ENCODE measurements around the gene SURF2.

DNA sequence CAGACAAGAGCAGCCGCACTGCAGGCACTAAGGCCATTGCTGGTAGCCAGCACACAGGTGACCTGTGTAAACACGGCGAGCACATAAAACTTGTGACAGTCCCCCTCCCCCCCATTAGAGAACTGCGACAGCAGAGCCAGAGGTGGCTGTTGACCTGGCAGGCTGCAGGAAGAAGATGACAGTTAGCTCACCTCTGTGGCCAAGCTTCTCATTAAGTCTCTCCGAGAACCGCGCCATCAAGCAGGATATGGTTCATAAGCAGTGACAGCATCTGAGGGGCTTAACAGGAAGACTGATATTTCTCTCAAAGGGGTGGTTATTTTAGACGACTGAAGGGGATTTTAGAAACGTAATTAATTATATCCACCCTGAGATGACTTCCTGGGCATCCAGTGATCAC lies 14.3 kb downstream of the SURF2 start:
- TF ChIP-seq POLR2AphosphoS5 (IDR thresholded peaks at IDR 0.05) = no peak
- no peak for TF ChIP-seq POLR2A (IDR thresholded peaks at IDR 0.05)
- TF ChIP-seq, protein P1, sequence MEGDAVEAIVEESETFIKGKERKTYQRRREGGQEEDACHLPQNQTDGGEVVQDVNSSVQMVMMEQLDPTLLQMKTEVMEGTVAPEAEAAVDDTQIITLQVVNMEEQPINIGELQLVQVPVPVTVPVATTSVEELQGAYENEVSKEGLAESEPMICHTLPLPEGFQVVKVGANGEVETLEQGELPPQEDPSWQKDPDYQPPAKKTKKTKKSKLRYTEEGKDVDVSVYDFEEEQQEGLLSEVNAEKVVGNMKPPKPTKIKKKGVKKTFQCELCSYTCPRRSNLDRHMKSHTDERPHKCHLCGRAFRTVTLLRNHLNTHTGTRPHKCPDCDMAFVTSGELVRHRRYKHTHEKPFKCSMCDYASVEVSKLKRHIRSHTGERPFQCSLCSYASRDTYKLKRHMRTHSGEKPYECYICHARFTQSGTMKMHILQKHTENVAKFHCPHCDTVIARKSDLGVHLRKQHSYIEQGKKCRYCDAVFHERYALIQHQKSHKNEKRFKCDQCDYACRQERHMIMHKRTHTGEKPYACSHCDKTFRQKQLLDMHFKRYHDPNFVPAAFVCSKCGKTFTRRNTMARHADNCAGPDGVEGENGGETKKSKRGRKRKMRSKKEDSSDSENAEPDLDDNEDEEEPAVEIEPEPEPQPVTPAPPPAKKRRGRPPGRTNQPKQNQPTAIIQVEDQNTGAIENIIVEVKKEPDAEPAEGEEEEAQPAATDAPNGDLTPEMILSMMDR (IDR thresholded peaks at IDR 0.05) = no peak
- no peak for TF ChIP-seq EP300 (IDR thresholded peaks at IDR 0.05)

Data from suprapubic skin (tissue), 4 donors.